SK-N-SH (cell line): ENCODE results near the gene NRIP1. TPM values are rescaled to one million over a fixed set of nuclear protein-coding genes. Genes with fewer than 3 reads are reported as not detected.

Experiments
- CTCF ChIA-PET: fragments of 300-600, 350-600 bp; formaldehyde crosslinking; extraction: SDS; loops from one replicate; lab custom pipeline; 2021; lab: Yijun Ruan, JAX
- POLR2A ChIA-PET: fragments of 350-600 bp; sonication (Branson Sonifier 250); formaldehyde crosslinking; extraction: SDS; loops from one replicate; lab custom pipeline; 2020; ENCODE audit warnings: antibody characterized with exemption, inconsistent platforms; lab: Yijun Ruan, JAX
- DNase-seq: peaks from one replicate; pipeline ENCODE4 v3.0.0; 2012
- H2AFZ ChIP-seq: fragments of 200-600 bp; sonication (generic); 2 replicates; pipeline ENCODE4 v1.8.1; 2016; ENCODE audit warnings: antibody characterized with exemption, mild to moderate bottlenecking, low read depth
- H3F3A ChIP-seq: fragments of 200-600 bp; sonication (generic); replicated peaks from 2 replicates; pipeline ENCODE3; 2016; ENCODE audit warnings: antibody characterized with exemption, mild to moderate bottlenecking; ENCODE audit not compliant: insufficient read depth
- H3K27ac ChIP-seq, 2 experiments: fragments of 200-500 bp in 1 of 2; fragments of 200-600 bp in 1 of 2; sonication (Bioruptor generic) in 1 of 2; sonication (generic), shearing (Covaris generic) in 1 of 2; 2 replicates each; pipeline versions ENCODE4 v1.5.1 to v1.6.1; 2014 to 2016; ENCODE audit warnings: low read depth in 2 of 2, inconsistent platforms in 1 of 2, low read length in 1 of 2, mild to moderate bottlenecking in 1 of 2, mixed read lengths in 1 of 2
- H3K27me3 ChIP-seq: fragments of 200-600 bp; sonication (generic), shearing (Covaris generic); 2 replicates; pipeline ENCODE4 v1.6.1; 2016; ENCODE audit warnings: mixed run types; ENCODE audit not compliant: insufficient read depth
- H3K36me3 ChIP-seq, 2 experiments: fragments of 200-500 bp in 1 of 2; fragments of 200-600 bp in 1 of 2; sonication (Bioruptor generic) in 1 of 2; sonication (generic) in 1 of 2; replicated peaks in 1 of 2; 2 replicates each; pipeline versions ENCODE3 to v1.5.1; 2014 to 2016; ENCODE audit warnings: low read length in 1 of 2, mild to moderate bottlenecking in 1 of 2; ENCODE audit not compliant: insufficient read depth in 2 of 2, control insufficient read depth in 1 of 2
- H3K4me1 ChIP-seq, 2 experiments: fragments of 200-500 bp in 1 of 2; fragments of 200-600 bp in 1 of 2; sonication (Bioruptor generic) in 1 of 2; sonication (generic), shearing (Covaris generic) in 1 of 2; 2 replicates each; pipeline versions ENCODE4 v1.5.1 to v1.6.1; 2014 to 2016; ENCODE audit warnings: low read depth in 1 of 2, low read length in 1 of 2, mixed run types in 1 of 2; ENCODE audit not compliant: insufficient read depth in 2 of 2, control insufficient read depth in 1 of 2
- H3K4me2 ChIP-seq: fragments of 200-600 bp; sonication (generic), shearing (Covaris generic); 2 replicates; pipeline ENCODE4 v1.6.1; 2017; ENCODE audit warnings: mixed run types
- H3K4me3 ChIP-seq, 2 experiments: fragments of 200-500 bp in 1 of 2; fragments of 200-600 bp in 1 of 2; sonication (Bioruptor generic) in 1 of 2; sonication (generic), shearing (Covaris generic) in 1 of 2; 2 replicates each; pipeline versions ENCODE4 v1.5.1 to v1.8.1; 2014 to 2016; ENCODE audit warnings: low read depth in 2 of 2, inconsistent platforms in 1 of 2, low read length in 1 of 2, mild to moderate bottlenecking in 1 of 2, mixed read lengths in 1 of 2, moderate library complexity in 1 of 2
- H3K79me2 ChIP-seq: fragments of 200-600 bp; sonication (generic); 2 replicates; pipeline ENCODE4 v1.8.1; 2017; ENCODE audit warnings: mild to moderate bottlenecking; ENCODE audit not compliant: insufficient read depth
- H3K9ac ChIP-seq: fragments of 200-600 bp; sonication (generic); 2 replicates; pipeline ENCODE4 v1.6.1; 2017; ENCODE audit warnings: mixed run types
- H3K9me2 ChIP-seq: fragments of 200-600 bp; sonication (generic); 2 replicates; pipeline ENCODE4 v1.6.1; 2017; ENCODE audit warnings: mixed run types
- H3K9me3 ChIP-seq: fragments of 200-600 bp; sonication (generic); 2 replicates; pipeline ENCODE4 v1.6.1; 2017; ENCODE audit warnings: mixed run types, mild to moderate bottlenecking, moderate library complexity
- H4K20me1 ChIP-seq: fragments of 200-600 bp; sonication (generic); 2 replicates; pipeline ENCODE4 v1.6.1; 2017; ENCODE audit warnings: mild to moderate bottlenecking, mixed run types; ENCODE audit not compliant: insufficient read depth
- CHD2 ChIP-seq: fragments of 150-350 bp; IDR thresholded peaks from 2 replicates; pipeline ENCODE4 v1.6.1; 2018; ENCODE audit warnings: low read length; ENCODE audit not compliant: partially characterized antibody
- EP300 ChIP-seq, 2 experiments: IDR thresholded peaks; 2 replicates each; pipeline versions ENCODE4 v1.4.0 to v1.6.1; 2012; ENCODE audit warnings: borderline replicate concordance in 1 of 2, low read depth in 1 of 2, low read length in 1 of 2
- FOSL2 ChIP-seq: IDR thresholded peaks from 2 replicates; pipeline ENCODE4 v1.4.0; 2012; ENCODE audit warnings: low read depth, mild to moderate bottlenecking, moderate library complexity, borderline replicate concordance
- FOXM1 ChIP-seq: IDR thresholded peaks from 2 replicates; pipeline ENCODE4 v1.4.0; 2012; ENCODE audit warnings: low read depth, mild to moderate bottlenecking
- GABPA ChIP-seq: IDR thresholded peaks from 2 replicates; pipeline ENCODE4 v1.4.0; 2012; ENCODE audit warnings: low read depth, mild to moderate bottlenecking
- MEF2A ChIP-seq: IDR thresholded peaks from 2 replicates; pipeline ENCODE4 v1.4.0; 2012; ENCODE audit warnings: low read depth, borderline replicate concordance
- NRF1 ChIP-seq: IDR thresholded peaks from 2 replicates; pipeline ENCODE4 v1.6.1; 2012; ENCODE audit warnings: low read depth, mild to moderate bottlenecking, low read length
- RAD21 ChIP-seq: IDR thresholded peaks from 2 replicates; pipeline ENCODE4 v1.6.1; 2012; ENCODE audit warnings: mild to moderate bottlenecking, low read length
- SIN3A ChIP-seq: IDR thresholded peaks from 2 replicates; pipeline ENCODE4 v1.6.1; 2012; ENCODE audit warnings: low read depth, mild to moderate bottlenecking, low read length, moderate library complexity, borderline replicate concordance
- TAF1 ChIP-seq: IDR thresholded peaks from 2 replicates; pipeline ENCODE4 v1.6.1; 2012; ENCODE audit warnings: low read depth, mild to moderate bottlenecking, low read length, moderate library complexity, borderline replicate concordance
- TCF12 ChIP-seq: IDR thresholded peaks from 2 replicates; pipeline ENCODE4 v1.4.0; 2012
- TEAD4 ChIP-seq: IDR thresholded peaks from 2 replicates; pipeline ENCODE4 v1.4.0; 2012; ENCODE audit warnings: mild to moderate bottlenecking, borderline replicate concordance; ENCODE audit not compliant: insufficient read depth
- WGBS: methylation state at CpG from one replicate; pipeline ENCODE4 v1.1.6; 2017; ENCODE audit warnings: low lambda C conversion rate; 5-methylcytosine and 5-hydroxymethylcytosine counted together
- polyA plus RNA-seq, 3 experiments: library from polyadenylated mRNA; depleted of rRNA; stranded (reverse); fragments of >200 nt; gene quantifications; 2 replicates each; pipeline ENCODE4 v1.2.3, GENCODE V29; 2012
- TF ChIP-seq, protein P1 (sequence below): IDR thresholded peaks from 2 replicates; pipeline ENCODE4 v1.4.0; 2012; ENCODE audit warnings: low read depth, borderline replicate concordance
- TF ChIP-seq, protein P2 (sequence below): IDR thresholded peaks from 2 replicates; pipeline ENCODE4 v1.4.0; 2012; ENCODE audit warnings: low read depth
- TF ChIP-seq, protein P3 (sequence below): IDR thresholded peaks from 2 replicates; pipeline ENCODE4 v1.6.1; 2012; ENCODE audit warnings: mild to moderate bottlenecking, low read depth, low read length, moderate library complexity
- TF ChIP-seq, protein P4 (sequence below): IDR thresholded peaks from 2 replicates; pipeline ENCODE4 v1.4.0; 2012; ENCODE audit warnings: low read depth, borderline replicate concordance
- TF ChIP-seq, protein P5 (sequence below): fragments of 200-600 bp; sonication (generic); IDR thresholded peaks from 2 replicates; pipeline ENCODE4 v1.6.1; 2017; ENCODE audit warnings: antibody characterized with exemption, mild to moderate bottlenecking, moderate library complexity

Gene NRIP1
- polyA plus RNA-seq, 1 of the 3 experiments (the other 2 are of a cell fraction) = 0.02 TPM

DNA sequence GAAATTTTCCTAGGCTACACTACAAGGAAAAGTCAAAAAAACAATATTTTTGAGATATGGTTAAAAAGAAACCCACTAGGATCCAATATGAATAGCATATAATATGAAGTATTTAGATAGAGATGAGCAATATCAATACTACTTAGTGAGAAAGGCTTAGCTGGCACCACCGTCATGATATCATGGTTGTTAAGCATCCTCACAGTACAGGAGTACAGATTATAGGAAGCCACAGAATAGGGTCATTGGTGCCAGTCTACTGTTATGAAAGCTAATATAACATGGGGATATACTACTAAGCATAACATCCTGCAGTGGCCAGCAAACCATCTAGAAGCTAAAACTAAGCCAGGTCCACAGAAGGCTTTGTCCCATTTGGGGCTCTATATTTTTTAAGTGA lies 28.4 kb upstream of the NRIP1 start:
- WGBS = 32% methylated on average over 1 of the region's 1 CpG
- Histone ChIP-seq H3K4me1 (no peaks in the 10 kb centered on the region), H3F3A (no peaks in the 10 kb centered on the region), H2AFZ (no peak overlapping the region), H3K9me3 (no peaks in the 10 kb centered on the region), H3K9ac (no peak overlapping the region), H3K79me2 (no peaks in the 10 kb centered on the region), H3K9me2 (no peaks in the 10 kb centered on the region), H3K4me3 (no peak overlapping the region), H3K36me3 (no peaks in the 10 kb centered on the region), H3K4me2 (no peak overlapping the region), H3K27ac (no peak overlapping the region), H4K20me1 (no peaks in the 10 kb centered on the region), H3K27me3 (no peaks in the 10 kb centered on the region)
- DNase-seq = no peak
- POLR2A ChIA-PET = no interaction called here
- TF ChIP-seq, protein P1, sequence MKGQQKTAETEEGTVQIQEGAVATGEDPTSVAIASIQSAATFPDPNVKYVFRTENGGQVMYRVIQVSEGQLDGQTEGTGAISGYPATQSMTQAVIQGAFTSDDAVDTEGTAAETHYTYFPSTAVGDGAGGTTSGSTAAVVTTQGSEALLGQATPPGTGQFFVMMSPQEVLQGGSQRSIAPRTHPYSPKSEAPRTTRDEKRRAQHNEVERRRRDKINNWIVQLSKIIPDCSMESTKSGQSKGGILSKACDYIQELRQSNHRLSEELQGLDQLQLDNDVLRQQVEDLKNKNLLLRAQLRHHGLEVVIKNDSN = no peak
- TF ChIP-seq GABPA = no peak
- TF ChIP-seq, protein P2, sequence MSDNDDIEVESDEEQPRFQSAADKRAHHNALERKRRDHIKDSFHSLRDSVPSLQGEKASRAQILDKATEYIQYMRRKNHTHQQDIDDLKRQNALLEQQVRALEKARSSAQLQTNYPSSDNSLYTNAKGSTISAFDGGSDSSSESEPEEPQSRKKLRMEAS = no peak
- TF ChIP-seq, protein P3, sequence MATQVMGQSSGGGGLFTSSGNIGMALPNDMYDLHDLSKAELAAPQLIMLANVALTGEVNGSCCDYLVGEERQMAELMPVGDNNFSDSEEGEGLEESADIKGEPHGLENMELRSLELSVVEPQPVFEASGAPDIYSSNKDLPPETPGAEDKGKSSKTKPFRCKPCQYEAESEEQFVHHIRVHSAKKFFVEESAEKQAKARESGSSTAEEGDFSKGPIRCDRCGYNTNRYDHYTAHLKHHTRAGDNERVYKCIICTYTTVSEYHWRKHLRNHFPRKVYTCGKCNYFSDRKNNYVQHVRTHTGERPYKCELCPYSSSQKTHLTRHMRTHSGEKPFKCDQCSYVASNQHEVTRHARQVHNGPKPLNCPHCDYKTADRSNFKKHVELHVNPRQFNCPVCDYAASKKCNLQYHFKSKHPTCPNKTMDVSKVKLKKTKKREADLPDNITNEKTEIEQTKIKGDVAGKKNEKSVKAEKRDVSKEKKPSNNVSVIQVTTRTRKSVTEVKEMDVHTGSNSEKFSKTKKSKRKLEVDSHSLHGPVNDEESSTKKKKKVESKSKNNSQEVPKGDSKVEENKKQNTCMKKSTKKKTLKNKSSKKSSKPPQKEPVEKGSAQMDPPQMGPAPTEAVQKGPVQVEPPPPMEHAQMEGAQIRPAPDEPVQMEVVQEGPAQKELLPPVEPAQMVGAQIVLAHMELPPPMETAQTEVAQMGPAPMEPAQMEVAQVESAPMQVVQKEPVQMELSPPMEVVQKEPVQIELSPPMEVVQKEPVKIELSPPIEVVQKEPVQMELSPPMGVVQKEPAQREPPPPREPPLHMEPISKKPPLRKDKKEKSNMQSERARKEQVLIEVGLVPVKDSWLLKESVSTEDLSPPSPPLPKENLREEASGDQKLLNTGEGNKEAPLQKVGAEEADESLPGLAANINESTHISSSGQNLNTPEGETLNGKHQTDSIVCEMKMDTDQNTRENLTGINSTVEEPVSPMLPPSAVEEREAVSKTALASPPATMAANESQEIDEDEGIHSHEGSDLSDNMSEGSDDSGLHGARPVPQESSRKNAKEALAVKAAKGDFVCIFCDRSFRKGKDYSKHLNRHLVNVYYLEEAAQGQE = no peak
- TF ChIP-seq, protein P4, sequence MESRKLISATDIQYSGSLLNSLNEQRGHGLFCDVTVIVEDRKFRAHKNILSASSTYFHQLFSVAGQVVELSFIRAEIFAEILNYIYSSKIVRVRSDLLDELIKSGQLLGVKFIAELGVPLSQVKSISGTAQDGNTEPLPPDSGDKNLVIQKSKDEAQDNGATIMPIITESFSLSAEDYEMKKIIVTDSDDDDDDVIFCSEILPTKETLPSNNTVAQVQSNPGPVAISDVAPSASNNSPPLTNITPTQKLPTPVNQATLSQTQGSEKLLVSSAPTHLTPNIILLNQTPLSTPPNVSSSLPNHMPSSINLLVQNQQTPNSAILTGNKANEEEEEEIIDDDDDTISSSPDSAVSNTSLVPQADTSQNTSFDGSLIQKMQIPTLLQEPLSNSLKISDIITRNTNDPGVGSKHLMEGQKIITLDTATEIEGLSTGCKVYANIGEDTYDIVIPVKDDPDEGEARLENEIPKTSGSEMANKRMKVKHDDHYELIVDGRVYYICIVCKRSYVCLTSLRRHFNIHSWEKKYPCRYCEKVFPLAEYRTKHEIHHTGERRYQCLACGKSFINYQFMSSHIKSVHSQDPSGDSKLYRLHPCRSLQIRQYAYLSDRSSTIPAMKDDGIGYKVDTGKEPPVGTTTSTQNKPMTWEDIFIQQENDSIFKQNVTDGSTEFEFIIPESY = no peak
- no peak for TF ChIP-seq MEF2A
- no peak for TF ChIP-seq NRF1
- CTCF ChIA-PET = no interaction called here

DNA sequence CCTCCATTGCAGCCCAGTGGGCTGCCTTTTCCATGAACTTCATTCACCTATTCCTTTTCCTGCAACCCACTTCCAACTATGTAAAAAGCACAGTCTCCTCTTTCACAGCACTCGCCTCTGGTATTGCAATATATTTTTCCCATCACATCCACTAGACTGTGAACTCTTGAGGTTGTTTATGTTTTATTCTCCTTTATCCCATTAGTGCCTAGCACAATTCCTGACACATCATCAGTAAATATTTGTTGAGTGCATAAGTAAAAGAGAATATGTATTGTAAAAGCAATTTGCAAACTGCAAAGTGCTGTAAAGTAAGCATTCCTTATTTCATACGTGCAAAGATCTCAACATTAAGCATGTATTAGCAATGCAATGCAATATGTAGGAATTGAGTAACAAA lies 27.9 kb upstream of the NRIP1 start:
- Histone ChIP-seq H3K36me3 (no peaks in the 10 kb centered on the region), H3K27me3 (no peaks in the 10 kb centered on the region), H3K27ac (no peak overlapping the region), H3K79me2 (no peaks in the 10 kb centered on the region), H3K4me1 (no peaks in the 10 kb centered on the region), H3K4me3 (no peak overlapping the region), H3F3A (no peaks in the 10 kb centered on the region), H3K4me2 (no peak overlapping the region), H3K9ac (no peak overlapping the region), H2AFZ (no peak overlapping the region), H4K20me1 (no peaks in the 10 kb centered on the region), H3K9me2 (no peaks in the 10 kb centered on the region), H3K9me3 (no peaks in the 10 kb centered on the region)
- ChIA-PET POLR2A (no interaction called here), CTCF (no interaction called here)
- 31% methylated on average over 2 of the region's 2 CpGs for WGBS
- no peak for DNase-seq
- TF ChIP-seq SIN3A (no peak), MEF2A (no peak), TCF12 (no peak), RAD21 (no peak), FOXM1 (no peak), FOSL2 (no peak), CHD2 (no peak), EP300 (IDR thresholded peaks at IDR 0.05; ENCODE audit: borderline replicate concordance in 1 of 2, low read depth in 1 of 2, low read length in 1 of 2) (no peak), TEAD4 (no peak), TAF1 (no peak)
- TF ChIP-seq, protein P1 = no peak
- TF ChIP-seq, protein P5, sequence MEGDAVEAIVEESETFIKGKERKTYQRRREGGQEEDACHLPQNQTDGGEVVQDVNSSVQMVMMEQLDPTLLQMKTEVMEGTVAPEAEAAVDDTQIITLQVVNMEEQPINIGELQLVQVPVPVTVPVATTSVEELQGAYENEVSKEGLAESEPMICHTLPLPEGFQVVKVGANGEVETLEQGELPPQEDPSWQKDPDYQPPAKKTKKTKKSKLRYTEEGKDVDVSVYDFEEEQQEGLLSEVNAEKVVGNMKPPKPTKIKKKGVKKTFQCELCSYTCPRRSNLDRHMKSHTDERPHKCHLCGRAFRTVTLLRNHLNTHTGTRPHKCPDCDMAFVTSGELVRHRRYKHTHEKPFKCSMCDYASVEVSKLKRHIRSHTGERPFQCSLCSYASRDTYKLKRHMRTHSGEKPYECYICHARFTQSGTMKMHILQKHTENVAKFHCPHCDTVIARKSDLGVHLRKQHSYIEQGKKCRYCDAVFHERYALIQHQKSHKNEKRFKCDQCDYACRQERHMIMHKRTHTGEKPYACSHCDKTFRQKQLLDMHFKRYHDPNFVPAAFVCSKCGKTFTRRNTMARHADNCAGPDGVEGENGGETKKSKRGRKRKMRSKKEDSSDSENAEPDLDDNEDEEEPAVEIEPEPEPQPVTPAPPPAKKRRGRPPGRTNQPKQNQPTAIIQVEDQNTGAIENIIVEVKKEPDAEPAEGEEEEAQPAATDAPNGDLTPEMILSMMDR = no peak
